Measurements from ENCODE around the gene NME3.

Gene NME3

DNA sequence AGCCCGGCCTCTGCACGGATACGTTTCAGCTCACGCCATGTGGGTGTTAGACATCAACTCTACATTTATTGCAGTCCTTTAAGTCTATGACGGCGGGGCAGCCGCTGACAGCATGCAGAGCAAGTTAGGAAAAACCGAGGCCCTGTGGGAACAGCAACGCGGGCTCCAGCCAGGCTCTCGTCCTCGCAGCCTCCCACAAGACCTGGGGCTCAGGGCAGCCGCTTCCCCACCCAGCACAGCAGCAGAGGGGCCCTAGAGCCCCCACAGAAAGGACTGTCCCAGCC is 5.3 kb upstream of the NME3 start:
- no peaks in the 10 kb centered on the region for H3K27me3 ChIP-seq (ENCODE audit: insufficient read depth, poor library complexity, severe bottlenecking)
- ATAC-seq (ENCODE audit: low read depth): no peak
- TF ChIP-seq, protein P1, sequence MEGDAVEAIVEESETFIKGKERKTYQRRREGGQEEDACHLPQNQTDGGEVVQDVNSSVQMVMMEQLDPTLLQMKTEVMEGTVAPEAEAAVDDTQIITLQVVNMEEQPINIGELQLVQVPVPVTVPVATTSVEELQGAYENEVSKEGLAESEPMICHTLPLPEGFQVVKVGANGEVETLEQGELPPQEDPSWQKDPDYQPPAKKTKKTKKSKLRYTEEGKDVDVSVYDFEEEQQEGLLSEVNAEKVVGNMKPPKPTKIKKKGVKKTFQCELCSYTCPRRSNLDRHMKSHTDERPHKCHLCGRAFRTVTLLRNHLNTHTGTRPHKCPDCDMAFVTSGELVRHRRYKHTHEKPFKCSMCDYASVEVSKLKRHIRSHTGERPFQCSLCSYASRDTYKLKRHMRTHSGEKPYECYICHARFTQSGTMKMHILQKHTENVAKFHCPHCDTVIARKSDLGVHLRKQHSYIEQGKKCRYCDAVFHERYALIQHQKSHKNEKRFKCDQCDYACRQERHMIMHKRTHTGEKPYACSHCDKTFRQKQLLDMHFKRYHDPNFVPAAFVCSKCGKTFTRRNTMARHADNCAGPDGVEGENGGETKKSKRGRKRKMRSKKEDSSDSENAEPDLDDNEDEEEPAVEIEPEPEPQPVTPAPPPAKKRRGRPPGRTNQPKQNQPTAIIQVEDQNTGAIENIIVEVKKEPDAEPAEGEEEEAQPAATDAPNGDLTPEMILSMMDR (IDR thresholded peaks at IDR 0.05; ENCODE audit: poor library complexity, severe bottlenecking): no peak
- no peak overlapping the region for H3K27ac ChIP-seq (ENCODE audit: poor library complexity, severe bottlenecking)
- no peaks in the 10 kb centered on the region for H3K4me1 ChIP-seq (ENCODE audit: insufficient read depth, poor library complexity, severe bottlenecking)
- DNase-seq (ENCODE audit: low spot score): no peak
- H3K4me3 ChIP-seq (ENCODE audit: severe bottlenecking): no peak overlapping the region
- peaks cover 34% of the 10 kb centered on the region for H3K36me3 ChIP-seq (ENCODE audit: low read depth)
- H3K9me3 ChIP-seq (ENCODE audit: severe bottlenecking): no peaks in the 10 kb centered on the region

GRCh38 chr16:1775846-1776671 is 4.7 kb upstream of the NME3 start:
- TF ChIP-seq, protein P1 (IDR thresholded peaks at IDR 0.05; ENCODE audit: poor library complexity, severe bottlenecking): no peak
- no peak for ATAC-seq (ENCODE audit: low read depth)
- H3K9me3 ChIP-seq (ENCODE audit: severe bottlenecking): no peaks in the 10 kb centered on the region
- H3K4me1 ChIP-seq (ENCODE audit: insufficient read depth, poor library complexity, severe bottlenecking): no peaks in the 10 kb centered on the region
- DNase-seq (ENCODE audit: low spot score): no peak
- no peak overlapping the region for H3K27ac ChIP-seq (ENCODE audit: poor library complexity, severe bottlenecking)
- H3K27me3 ChIP-seq (ENCODE audit: insufficient read depth, poor library complexity, severe bottlenecking): no peaks in the 10 kb centered on the region
- H3K36me3 ChIP-seq (ENCODE audit: low read depth): peaks cover 33% of the 10 kb centered on the region
- H3K4me3 ChIP-seq (ENCODE audit: severe bottlenecking): no peak overlapping the region

- ATAC-seq (ENCODE audit: low read depth): no peak
- Histone ChIP-seq H3K4me3 (ENCODE audit: severe bottlenecking) (no peak overlapping the region), H3K27me3 (ENCODE audit: insufficient read depth, poor library complexity, severe bottlenecking) (no peaks in the 10 kb centered on the region), H3K36me3 (ENCODE audit: low read depth) (peaks cover 28% of the 10 kb centered on the region), H3K4me1 (ENCODE audit: insufficient read depth, poor library complexity, severe bottlenecking) (peaks cover 1% of the 10 kb centered on the region), H3K27ac (ENCODE audit: poor library complexity, severe bottlenecking) (peak overlapping the region; percentile 66), H3K9me3 (ENCODE audit: severe bottlenecking) (no peaks in the 10 kb centered on the region)
- DNase-seq (ENCODE audit: low spot score): no peak
- TF ChIP-seq, protein P1 (IDR thresholded peaks at IDR 0.05; ENCODE audit: poor library complexity, severe bottlenecking): no peak
Measured at GRCh38 chr16:1775006-1775845, 3.9 kb upstream of the NME3 start.

- Histone ChIP-seq H3K27me3 (ENCODE audit: insufficient read depth, poor library complexity, severe bottlenecking) (no peaks in the 10 kb centered on the region), H3K27ac (ENCODE audit: poor library complexity, severe bottlenecking) (peak overlapping the region; percentile 66), H3K9me3 (ENCODE audit: severe bottlenecking) (no peaks in the 10 kb centered on the region), H3K4me1 (ENCODE audit: insufficient read depth, poor library complexity, severe bottlenecking) (peaks cover 4% of the 10 kb centered on the region), H3K36me3 (ENCODE audit: low read depth) (peaks cover 30% of the 10 kb centered on the region), H3K4me3 (ENCODE audit: severe bottlenecking) (peak overlapping the region; percentile 83)
- DNase-seq (ENCODE audit: low spot score): no peak
- TF ChIP-seq, protein P1 (IDR thresholded peaks at IDR 0.05; ENCODE audit: poor library complexity, severe bottlenecking): no peak
- no peak for ATAC-seq (ENCODE audit: low read depth)
Measured at GRCh38 chr16:1774448-1774780, 3.1 kb upstream of the NME3 start.

Data from RWPE2 (cell line).